Measurements from ENCODE around the gene MAP3K2.

The MAP3K2 gene

DNA sequence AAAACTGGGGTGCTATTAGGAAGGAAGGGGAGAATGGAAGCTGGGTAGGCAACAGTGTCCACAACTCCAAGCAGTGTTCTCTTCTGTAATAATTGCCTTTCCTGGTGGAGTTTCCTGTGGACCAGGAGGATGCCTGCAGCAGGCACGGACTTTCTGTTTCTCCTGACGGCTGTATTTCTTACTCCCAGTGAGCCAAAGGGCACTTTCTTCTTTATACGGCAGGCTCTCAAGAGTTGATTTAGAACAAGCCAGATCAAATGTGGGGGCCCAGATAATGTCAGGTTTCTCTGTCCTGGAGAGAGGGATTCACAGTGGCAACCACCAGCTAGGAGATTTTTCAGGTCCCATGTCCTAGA is 17.5 kb upstream of the MAP3K2 start:
- no peak for DNase-seq

- no peak for DNase-seq
These were observed 16.9 kb upstream of the MAP3K2 start for GRCh38 chr2:127404466-127405254.

DNA sequence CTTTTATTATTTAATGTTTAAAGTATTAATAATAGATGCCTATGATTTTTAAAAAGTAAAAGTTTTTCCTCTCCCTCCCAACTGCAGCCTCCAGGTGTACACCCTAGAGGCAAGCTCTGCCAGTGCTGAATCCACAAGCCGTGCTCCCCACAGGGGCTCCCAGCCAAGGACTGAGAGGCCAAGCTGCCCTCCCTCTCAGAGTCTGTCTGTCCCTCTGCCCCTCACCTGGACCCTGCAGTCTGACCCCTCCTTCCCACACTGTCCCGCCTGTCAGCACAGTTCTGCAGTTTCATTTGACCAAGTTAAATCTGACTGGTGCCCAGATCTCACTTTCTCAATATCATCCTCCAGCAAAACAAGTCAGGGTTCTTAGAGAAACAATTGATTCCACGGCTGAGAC is 15.7 kb upstream of the MAP3K2 start:
- DNase-seq = no peak

DNA sequence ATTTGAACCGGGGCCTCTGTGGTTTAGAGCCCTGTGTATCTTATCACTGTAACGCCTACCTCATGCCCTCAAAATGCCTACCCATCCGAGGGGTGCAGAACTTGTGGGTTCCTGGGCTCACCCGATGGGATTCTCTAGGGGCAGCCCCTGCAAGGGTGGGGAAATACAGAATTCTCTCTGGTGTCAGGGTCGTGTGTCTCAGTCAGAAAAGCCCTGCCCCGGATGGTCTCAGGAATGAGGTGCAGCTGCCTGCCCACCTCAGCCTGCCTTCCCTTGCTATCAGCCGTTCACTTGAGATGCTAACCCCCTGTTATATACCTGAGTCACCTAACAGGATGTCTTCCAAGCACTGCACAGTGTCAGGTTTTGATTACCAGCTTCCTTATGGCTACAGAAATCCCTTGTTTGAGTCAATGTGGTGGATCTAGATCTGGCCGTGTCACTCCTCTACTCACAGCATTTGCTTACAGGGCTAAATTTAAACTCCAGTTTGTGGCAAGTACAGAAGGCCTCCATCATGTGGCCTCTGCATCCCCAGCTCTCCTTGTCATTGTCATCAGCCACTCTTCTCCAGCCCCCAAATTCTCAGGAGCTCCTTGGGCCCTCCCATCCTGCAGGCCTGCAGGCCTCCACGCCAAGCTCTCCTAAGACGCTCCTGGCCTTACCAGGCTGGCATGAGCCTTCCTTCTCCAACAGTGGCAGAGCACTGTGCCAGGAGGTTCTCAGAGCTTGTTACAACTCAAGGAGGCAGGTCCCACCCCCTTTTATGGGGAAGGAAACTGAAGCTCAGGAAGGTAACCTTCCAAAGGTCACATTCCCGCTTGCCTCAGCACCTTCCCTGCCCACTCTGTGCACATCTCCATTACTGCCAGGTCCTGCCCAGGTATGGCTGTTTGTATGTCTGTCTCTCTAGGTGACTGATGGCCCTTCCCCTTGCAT is 14.3 kb upstream of the MAP3K2 start:
- DNase-seq = no peak

DNA sequence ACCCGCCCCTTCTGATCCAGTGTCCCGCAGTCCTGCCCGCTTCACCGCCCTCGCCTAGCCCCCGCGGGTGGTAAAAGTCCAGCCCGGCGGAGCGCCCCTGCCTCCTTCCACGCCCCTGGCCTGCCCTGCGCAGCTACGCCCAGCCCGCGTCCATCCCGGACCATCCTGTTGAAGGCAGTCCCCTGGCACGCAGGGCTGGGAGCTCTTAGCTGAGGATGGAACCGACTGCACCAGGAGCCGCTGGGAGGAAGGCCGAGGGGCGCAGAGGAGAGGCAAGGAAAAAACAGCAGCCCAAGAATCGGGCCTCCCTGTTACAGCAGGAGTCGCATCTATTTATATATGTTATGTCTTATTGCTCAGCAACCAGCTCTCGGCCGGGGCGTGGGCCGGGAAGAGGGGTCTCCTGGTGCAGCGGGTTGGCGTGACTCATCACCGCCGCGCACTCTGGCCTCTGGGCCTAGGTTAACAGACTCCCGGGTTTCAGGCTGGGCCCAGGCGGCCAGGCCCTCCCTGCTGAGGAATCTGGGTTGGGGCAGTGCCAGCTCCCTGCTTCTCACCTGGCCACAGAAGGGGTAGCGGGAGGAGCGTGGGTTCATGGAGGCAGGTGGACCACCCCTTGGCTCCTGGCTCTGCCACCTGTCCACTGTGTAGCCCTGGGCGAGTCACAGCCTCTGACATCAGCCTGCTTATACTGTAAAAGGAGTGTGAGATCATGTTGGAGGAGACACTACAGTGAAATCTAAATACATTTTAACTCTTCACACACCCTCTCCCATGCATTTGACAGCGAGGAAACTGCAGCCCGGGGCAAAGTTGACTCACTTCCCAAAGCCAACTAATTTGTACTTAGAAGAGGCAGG is 13.4 kb upstream of the MAP3K2 start:
- no peak for DNase-seq

GRCh38 chr2:127400533-127400896 is 12.7 kb upstream of the MAP3K2 start:
- DNase-seq = no peak

DNA sequence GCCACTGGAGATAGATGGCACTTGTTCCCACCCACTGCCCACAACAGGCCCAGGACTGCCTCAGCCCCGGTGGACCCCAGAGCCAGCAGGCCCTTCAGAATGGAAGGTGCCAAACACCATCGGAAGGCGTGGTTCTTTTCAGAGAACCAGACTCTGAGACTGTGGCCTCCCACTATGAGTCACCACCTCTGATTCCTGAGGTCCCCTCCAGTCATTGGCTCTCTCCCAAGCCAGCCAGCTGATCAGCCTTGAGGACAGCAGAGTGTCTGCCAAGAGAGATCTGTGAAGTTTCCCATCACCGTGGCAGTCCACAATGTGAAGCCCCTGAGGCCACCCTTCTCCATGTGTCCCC is 10.4 kb upstream of the MAP3K2 start:
- DNase-seq = peak; percentile 24

- no peak for DNase-seq
These were observed 9.9 kb upstream of the MAP3K2 start for GRCh38 chr2:127397568-127398238.

- no peak for DNase-seq
These were observed 6.7 kb upstream of the MAP3K2 start for GRCh38 chr2:127394492-127394891.

- no peak for DNase-seq
These were observed 5.2 kb upstream of the MAP3K2 start for GRCh38 chr2:127392828-127393578.

- DNase-seq = no peak
These were observed 4.5 kb upstream of the MAP3K2 start for GRCh38 chr2:127392133-127392827.

- DNase-seq = peak; percentile 30
These were observed 2.1 kb upstream of the MAP3K2 start for GRCh38 chr2:127389778-127390435.

DNA sequence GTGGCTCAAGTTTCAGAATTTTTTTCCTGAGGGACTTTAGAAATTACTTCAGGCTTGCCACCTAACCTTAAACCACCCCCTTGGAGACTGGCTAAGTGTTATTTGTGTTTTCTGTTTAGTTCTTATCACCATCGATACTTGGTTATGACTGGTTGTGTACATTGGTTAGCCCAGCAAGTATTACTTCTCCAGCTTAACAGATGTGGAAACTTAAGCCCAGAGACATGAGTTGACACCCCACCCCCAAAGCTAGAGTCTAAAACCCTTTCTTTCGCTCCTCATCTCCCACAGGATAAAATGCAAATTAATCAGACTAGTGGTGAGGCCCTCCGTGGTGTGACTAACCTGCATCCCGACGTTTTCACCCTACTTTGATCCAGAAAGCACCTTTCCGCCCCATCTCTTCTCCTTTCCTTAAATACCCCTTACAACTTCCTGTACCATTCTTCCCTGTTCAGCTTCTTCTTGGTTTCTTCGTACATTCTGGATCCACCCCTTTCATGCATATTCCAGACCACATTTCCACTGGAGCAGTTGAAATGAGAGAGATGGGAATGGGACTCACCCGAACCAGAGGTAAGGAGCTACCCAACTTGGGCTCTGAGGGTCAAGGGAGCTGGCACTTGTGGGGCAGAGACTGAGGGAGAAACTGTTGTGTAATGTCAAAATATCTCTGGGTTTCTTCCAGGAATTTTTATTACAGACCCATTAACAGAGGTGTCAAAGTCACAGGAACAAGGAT is 819 bp upstream of the MAP3K2 start:
- no peak for DNase-seq

DNA sequence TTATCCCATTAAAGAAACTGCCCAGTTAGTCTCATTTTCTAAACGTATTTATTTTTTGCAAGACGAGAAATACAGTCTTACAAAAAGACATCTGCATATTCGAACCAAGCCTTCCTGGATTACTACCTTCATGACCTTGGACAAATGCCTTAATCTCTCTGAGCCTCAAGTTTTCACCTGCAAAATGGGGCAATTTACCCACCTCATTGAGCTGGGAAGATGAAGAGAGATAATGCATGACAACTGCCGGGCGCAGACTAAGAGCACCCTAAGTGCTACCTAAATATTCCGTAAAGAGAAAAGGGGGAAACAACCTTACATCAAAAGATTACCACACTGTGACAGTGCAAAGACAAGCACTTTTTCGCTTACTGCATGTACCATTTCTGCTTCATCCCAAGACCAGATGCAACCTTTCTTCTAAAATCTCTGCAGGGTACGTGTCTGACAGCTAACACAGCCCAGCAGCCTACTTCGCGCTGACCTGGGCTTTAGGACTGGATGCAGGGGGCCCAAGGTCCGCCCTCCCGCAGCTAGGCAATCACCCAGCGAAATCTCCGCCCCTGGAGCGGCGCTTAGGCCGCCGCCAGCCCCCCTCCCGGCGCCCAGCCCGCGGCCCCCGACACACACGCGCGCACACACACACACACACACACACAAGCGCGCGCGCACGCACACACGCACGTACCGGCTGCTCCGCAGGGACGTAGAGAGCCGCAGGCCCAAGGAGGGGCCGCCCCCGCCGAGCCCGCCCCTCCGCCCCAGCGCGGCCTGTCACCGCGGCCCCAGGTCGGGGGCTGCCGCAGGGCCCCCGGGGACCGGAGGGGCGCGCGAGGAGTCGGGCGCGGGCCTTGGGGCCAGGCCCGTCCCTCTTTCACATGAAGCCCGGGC is 766 bp downstream of the MAP3K2 start:
- peak; percentile 71 for DNase-seq

DNA sequence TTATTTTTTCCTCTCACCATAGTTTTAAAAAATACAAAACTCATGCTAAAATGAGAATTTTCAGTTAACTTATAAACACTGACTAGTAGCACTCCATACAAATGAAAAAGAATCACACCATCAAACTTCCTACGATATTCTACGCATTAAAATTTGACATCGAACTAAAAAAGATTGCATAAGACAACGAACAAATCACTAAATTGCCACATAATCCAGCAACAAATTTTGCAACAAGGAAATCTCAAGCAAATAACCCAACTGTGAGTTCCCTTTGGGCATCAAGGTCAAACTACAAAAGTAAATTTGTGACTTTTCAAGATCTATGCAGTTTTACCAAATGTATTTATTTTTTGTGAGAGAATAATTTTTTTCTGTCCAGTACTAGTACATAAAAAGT is 1.5 kb downstream of the MAP3K2 start:
- DNase-seq = no peak

DNA sequence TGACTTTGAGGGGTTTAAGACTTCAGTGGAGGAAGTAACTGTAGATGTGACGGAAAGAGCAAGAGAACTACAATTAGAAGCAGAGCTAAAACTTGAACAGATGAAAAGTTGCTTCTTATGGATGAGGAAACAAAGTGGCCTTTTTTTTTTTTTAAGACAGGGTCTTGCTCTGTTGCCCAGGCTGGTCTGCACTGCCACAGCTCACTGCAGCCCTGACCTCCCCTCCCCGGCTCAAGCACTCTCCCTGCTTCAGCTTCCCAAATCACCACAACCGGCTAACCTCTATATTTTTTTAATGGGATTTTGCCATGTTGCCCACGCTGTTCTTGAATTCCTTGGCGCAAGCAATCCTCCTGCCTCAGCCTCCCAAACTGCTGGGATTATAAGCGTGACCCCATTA is 3.2 kb downstream of the MAP3K2 start:
- DNase-seq = no peak

GRCh38 chr2:127382831-127383230 is 4.9 kb downstream of the MAP3K2 start:
- DNase-seq = no peak

- no peak for DNase-seq
These were observed 6.0 kb downstream of the MAP3K2 start for GRCh38 chr2:127381762-127382161.

All from effector CD4-positive, alpha-beta T cell (primary cell).